ENCODE measurements around the gene QRSL1.

Gene QRSL1

DNA sequence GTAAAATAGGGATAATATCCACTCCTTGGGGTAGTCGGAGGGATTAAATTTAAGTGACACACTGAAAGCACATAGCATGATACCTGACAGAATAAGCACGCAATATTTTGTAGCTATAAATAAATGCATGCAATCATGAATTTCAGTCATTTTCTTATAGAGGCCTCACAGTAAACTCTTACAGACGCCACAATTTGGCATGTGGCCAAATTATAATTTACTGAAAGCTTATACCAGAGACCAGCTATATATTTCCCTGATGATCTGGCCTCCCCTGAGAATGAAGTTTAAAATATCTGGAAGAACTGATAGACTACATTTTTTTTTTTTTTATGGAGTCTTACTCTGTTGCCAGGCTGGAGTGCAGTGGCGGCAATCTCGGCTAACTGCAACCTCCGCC is 40.9 kb downstream of the QRSL1 start:
- no peak overlapping the region for H3K4me3 ChIP-seq (ENCODE audit: low read depth, low read length)
- no peak for DNase-seq (ENCODE audit: low read depth)
- TF ChIP-seq, protein P1, sequence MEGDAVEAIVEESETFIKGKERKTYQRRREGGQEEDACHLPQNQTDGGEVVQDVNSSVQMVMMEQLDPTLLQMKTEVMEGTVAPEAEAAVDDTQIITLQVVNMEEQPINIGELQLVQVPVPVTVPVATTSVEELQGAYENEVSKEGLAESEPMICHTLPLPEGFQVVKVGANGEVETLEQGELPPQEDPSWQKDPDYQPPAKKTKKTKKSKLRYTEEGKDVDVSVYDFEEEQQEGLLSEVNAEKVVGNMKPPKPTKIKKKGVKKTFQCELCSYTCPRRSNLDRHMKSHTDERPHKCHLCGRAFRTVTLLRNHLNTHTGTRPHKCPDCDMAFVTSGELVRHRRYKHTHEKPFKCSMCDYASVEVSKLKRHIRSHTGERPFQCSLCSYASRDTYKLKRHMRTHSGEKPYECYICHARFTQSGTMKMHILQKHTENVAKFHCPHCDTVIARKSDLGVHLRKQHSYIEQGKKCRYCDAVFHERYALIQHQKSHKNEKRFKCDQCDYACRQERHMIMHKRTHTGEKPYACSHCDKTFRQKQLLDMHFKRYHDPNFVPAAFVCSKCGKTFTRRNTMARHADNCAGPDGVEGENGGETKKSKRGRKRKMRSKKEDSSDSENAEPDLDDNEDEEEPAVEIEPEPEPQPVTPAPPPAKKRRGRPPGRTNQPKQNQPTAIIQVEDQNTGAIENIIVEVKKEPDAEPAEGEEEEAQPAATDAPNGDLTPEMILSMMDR (IDR thresholded peaks at IDR 0.05; ENCODE audit: low read depth, low read length, missing control alignments), result no peak

DNA sequence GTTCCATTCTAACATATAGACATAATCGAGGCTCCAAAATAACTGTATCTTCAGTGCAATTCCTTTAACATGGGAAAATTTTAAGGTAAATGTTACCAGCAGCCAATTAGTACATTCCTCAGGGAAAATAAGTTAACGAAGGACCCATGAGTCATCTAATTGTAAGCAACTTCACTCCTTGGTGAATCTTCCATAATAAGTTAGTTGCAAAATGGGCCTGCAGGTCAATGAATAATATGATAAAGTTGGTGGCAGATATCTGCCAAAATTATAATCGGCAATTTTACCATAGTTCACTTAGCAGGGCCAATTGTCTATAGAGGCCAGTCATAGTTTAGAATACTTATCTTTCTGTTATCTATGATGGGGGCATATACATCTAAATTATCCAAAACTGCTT is 42.3 kb downstream of the QRSL1 start:
- H3K4me3 ChIP-seq (ENCODE audit: low read depth, low read length), result no peak overlapping the region
- DNase-seq (ENCODE audit: low read depth), result no peak
- TF ChIP-seq, protein P1 (IDR thresholded peaks at IDR 0.05; ENCODE audit: low read depth, low read length, missing control alignments), result no peak

DNA sequence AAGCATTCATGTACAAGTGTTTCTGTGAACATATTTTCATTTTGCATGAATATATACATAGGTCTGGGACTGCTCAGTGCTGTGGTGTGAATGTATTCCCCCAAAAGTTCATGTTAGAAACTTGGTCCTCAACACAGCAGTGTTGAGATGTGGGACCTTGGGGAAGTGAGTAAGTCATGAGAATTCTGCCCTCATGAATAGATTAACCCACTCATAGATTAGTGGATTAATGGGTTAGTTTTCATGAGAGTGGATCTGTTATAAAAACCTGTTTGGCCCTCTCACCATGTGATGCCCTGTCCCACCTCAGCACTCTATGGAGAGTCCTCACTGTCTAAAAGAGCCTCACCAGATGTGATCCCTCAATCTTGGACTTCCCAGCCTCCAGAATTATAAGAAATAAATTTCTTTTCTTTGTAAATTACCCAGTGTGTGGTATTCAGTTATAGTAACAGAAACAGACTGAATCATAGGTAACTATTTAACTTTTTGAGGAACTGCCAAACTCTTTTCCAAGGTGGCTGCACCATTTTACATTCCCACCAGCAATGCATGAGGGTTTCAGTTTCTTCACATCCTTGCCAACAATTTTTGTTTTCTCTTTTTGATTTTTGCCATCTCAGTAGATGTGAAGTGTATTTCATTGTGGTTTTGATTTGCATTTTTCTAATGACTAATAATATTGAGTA is 45.3 kb downstream of the QRSL1 start:
- TF ChIP-seq, protein P1 (IDR thresholded peaks at IDR 0.05; ENCODE audit: low read depth, low read length, missing control alignments), result no peak
- no peak overlapping the region for H3K4me3 ChIP-seq (ENCODE audit: low read depth, low read length)

DNA sequence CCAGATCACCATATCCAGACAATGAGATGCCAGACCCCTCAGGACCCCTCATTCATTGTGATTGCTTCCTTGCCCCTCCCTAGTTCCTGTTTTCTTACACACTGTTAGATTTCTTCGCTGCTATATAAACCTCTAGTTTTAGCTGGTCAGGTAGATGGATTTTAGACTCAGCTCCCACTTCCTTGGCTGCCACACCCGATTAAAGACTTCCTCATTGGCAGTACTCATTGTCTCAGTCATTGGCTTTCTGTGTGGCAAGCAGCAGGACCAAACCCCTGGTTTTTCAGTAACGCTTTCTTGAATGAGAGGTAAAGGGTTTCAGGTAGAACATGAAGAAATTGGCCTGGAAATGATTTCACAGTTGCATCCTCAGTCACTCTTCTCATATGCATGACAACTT is 47.9 kb downstream of the QRSL1 start:
- DNase-seq (ENCODE audit: low read depth), result no peak
- TF ChIP-seq, protein P1 (IDR thresholded peaks at IDR 0.05; ENCODE audit: low read depth, low read length, missing control alignments), result no peak
- H3K4me3 ChIP-seq (ENCODE audit: low read depth, low read length), result no peak overlapping the region

More for the DNA sequence above, 45.3 kb downstream of the QRSL1 start:
- DNase-seq (ENCODE audit: low read depth), result no peak

DNA sequence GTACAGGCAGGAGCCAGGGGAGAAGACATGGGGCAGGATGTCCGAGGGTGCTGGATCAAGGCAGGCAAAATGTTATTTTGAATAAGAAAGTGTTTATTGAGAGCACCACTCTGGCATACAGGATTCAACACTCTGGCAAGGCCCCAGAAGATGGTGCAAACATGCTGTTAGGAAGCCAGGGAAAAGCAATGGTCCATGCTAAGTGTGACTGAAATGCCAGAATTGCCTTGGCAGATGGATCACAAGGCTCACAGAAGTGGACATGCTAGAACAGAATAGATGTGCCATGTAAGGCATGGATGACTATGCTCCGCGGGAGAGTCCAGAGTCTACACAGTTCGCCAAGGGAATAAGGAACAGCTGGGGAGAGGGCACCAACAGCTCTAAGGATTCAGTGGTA is 54.6 kb downstream of the QRSL1 start:
- no peak for DNase-seq (ENCODE audit: low read depth)
- no peak overlapping the region for H3K4me3 ChIP-seq (ENCODE audit: low read depth, low read length)
- TF ChIP-seq, protein P1 (IDR thresholded peaks at IDR 0.05; ENCODE audit: low read depth, low read length, missing control alignments), result no peak

DNA sequence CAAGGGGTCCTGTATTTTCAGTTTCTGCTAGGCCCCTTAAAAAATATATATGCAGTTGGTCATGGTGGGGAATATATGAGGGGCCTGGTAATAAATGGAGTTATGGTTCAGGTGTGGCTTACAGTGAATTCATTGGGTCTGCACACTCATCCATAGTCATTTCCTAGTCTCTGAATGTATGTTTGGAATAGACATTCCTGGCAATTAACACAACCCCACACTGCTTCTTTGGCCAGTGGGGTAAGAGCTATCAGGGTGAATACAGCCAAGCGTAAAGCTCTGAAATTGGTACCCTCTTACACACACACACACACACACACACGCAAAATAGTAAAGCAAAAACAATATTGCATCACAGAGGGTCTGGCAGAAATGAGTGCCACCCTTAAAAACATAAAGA is 56.5 kb downstream of the QRSL1 start:
- TF ChIP-seq, protein P1 (IDR thresholded peaks at IDR 0.05; ENCODE audit: low read depth, low read length, missing control alignments), result no peak
- DNase-seq (ENCODE audit: low read depth), result no peak
- H3K4me3 ChIP-seq (ENCODE audit: low read depth, low read length), result no peak overlapping the region

Data from GM12864 (cell line).